Measurements from ENCODE around the gene C10orf67.

Gene C10orf67

DNA sequence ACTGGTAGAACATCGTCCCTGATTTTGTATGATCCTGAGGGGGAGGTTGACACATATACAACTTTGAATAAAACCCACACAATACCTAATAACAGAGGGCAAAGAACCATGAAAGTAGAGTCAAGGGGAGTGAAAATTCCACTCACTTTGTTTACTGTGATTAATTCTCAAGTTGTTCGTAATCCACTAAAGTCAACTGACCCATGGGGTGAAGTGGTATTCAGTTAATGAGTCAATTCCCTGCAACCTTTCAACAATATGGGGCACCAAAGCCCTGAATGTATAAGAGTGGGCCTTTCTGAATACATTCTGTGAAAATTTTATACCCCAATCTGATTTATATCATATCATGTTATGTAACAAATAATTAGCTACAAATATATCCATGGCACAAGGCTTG, 39.0 kb upstream of the C10orf67 start:
- TF ChIP-seq POLR2A (IDR thresholded peaks at IDR 0.05; ENCODE audit: extremely low read depth, insufficient read length) (no peak), MYC (IDR thresholded peaks at IDR 0.05; ENCODE audit: low read depth, low read length) (no peak), MAX (IDR thresholded peaks at IDR 0.05; ENCODE audit: low read depth, low read length) (no peak)
- TF ChIP-seq, protein P1, sequence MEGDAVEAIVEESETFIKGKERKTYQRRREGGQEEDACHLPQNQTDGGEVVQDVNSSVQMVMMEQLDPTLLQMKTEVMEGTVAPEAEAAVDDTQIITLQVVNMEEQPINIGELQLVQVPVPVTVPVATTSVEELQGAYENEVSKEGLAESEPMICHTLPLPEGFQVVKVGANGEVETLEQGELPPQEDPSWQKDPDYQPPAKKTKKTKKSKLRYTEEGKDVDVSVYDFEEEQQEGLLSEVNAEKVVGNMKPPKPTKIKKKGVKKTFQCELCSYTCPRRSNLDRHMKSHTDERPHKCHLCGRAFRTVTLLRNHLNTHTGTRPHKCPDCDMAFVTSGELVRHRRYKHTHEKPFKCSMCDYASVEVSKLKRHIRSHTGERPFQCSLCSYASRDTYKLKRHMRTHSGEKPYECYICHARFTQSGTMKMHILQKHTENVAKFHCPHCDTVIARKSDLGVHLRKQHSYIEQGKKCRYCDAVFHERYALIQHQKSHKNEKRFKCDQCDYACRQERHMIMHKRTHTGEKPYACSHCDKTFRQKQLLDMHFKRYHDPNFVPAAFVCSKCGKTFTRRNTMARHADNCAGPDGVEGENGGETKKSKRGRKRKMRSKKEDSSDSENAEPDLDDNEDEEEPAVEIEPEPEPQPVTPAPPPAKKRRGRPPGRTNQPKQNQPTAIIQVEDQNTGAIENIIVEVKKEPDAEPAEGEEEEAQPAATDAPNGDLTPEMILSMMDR (IDR thresholded peaks at IDR 0.05; ENCODE audit: low read depth, low read length) = no peak

GRCh38 chr10:23381298-23382040, 36.9 kb upstream of the C10orf67 start:
- DNase-seq (ENCODE audit: low read depth) = no peak
- H3K4me3 ChIP-seq (ENCODE audit: low read depth, low read length) = no peak overlapping the region
- TF ChIP-seq, protein P1 (IDR thresholded peaks at IDR 0.05; ENCODE audit: low read depth, low read length) = no peak
- no peak for TF ChIP-seq MAX (IDR thresholded peaks at IDR 0.05; ENCODE audit: low read depth, low read length)
- TF ChIP-seq POLR2A (IDR thresholded peaks at IDR 0.05; ENCODE audit: extremely low read depth, insufficient read length) = no peak
- no peak for TF ChIP-seq MYC (IDR thresholded peaks at IDR 0.05; ENCODE audit: low read depth, low read length)

More for the DNA sequence above, 39.0 kb upstream of the C10orf67 start:
- no peak overlapping the region for H3K4me3 ChIP-seq (ENCODE audit: low read depth, low read length)
- no peak for DNase-seq (ENCODE audit: low read depth)

DNA sequence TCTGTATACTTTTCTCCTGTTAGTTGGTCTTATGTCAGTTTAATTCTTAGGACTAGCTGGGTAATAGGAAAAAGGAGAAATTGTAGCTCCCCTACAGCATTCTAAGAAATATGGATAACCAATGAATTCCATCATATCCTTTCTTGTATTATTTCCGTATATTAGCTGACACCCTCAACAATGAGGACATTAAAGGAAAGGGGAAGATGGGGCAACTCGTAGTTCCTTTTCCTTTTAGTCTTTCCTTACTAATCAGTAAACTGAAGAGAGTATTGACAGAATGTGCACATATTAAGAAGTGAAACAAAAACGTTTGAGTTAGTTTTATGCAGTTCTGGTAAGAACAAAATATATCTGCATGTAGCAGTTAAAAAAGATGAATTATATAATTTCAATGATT, 35.1 kb upstream of the C10orf67 start:
- no peak for DNase-seq (ENCODE audit: low read depth)
- H3K4me3 ChIP-seq (ENCODE audit: low read depth, low read length) = no peak overlapping the region
- TF ChIP-seq MYC (IDR thresholded peaks at IDR 0.05; ENCODE audit: low read depth, low read length) (no peak), MAX (IDR thresholded peaks at IDR 0.05; ENCODE audit: low read depth, low read length) (no peak), POLR2A (IDR thresholded peaks at IDR 0.05; ENCODE audit: extremely low read depth, insufficient read length) (no peak)
- TF ChIP-seq, protein P1 (IDR thresholded peaks at IDR 0.05; ENCODE audit: low read depth, low read length) = no peak

- no peak overlapping the region for H3K4me3 ChIP-seq (ENCODE audit: low read depth, low read length)
- TF ChIP-seq POLR2A (IDR thresholded peaks at IDR 0.05; ENCODE audit: extremely low read depth, insufficient read length) (no peak), MYC (IDR thresholded peaks at IDR 0.05; ENCODE audit: low read depth, low read length) (no peak), MAX (IDR thresholded peaks at IDR 0.05; ENCODE audit: low read depth, low read length) (no peak)
- TF ChIP-seq, protein P1 (IDR thresholded peaks at IDR 0.05; ENCODE audit: low read depth, low read length) = no peak
- DNase-seq (ENCODE audit: low read depth) = no peak
Observed at GRCh38 chr10:23376229-23376655, 31.6 kb upstream of the C10orf67 start.

- no peak overlapping the region for H3K4me3 ChIP-seq (ENCODE audit: low read depth, low read length)
- TF ChIP-seq MYC (IDR thresholded peaks at IDR 0.05; ENCODE audit: low read depth, low read length) (no peak), POLR2A (IDR thresholded peaks at IDR 0.05; ENCODE audit: extremely low read depth, insufficient read length) (no peak), MAX (IDR thresholded peaks at IDR 0.05; ENCODE audit: low read depth, low read length) (no peak)
- TF ChIP-seq, protein P1 (IDR thresholded peaks at IDR 0.05; ENCODE audit: low read depth, low read length) = no peak
- DNase-seq (ENCODE audit: low read depth) = no peak
Observed at GRCh38 chr10:23375366-23375765, 30.8 kb upstream of the C10orf67 start.

Measured in NB4 (cell line).